Measurements from ENCODE around the gene GDI1. TPM values are rescaled to one million over a fixed set of nuclear protein-coding genes. Genes with fewer than 3 reads are reported as not detected.

The GDI1 gene
- polyA plus RNA-seq, 1 donor (not counting 4 experiments of a cell fraction or from before 2014, with no cell fraction given) = 61.8 TPM

GRCh38 chrX:154397888-154398667, 38.9 kb upstream of the GDI1 start, which contains the start of gene RPL10:
TSS of gene RPL10 (plus strand) at chrX:154398377. CDS start at chrX:154398520, 143 bp downstream.
- TF ChIP-seq EZH2 (IDR thresholded peaks at IDR 0.05; ENCODE audit: low read length) = no peak
- TF ChIP-seq CTCF (optimal IDR thresholded peaks at IDR 0.05 in 1 of 3, IDR thresholded peaks at IDR 0.05 in 1 of 3, conservative IDR thresholded peaks at IDR 0.05 in 1 of 3; ENCODE audit: extremely low read depth in 1 of 3, insufficient read depth in 2 of 3, low read length in 3 of 3) = no peak
- no peak for FAIRE-seq

GRCh38 chrX:154398668-154399526, 38.1 kb upstream of the GDI1 start:
- Histone ChIP-seq H4K20me1 (ENCODE audit: control insufficient read depth, extremely low read depth, insufficient read depth, low read length) (no peaks in the 10 kb centered on the region), H3K27ac (ENCODE audit: control insufficient read depth, insufficient read depth, low read length) (peak overlapping the region; percentile 92), H3K36me3 (ENCODE audit: control insufficient read depth in 2 of 2, extremely low read depth in 1 of 2, insufficient read depth in 2 of 2, low read length in 2 of 2) (peaks cover 4 to 18% of the 10 kb centered on the region in 2 experiments), H3K4me1 (ENCODE audit: control insufficient read depth, extremely low read depth, insufficient read depth, low read length) (peaks cover 2% of the 10 kb centered on the region), H2AFZ (ENCODE audit: control insufficient read depth, low read length) (no peak overlapping the region), H3K9ac (ENCODE audit: control insufficient read depth, extremely low read depth, insufficient read depth, low read length) (peak overlapping the region; percentile 98), H3K27me3 (ENCODE audit: control insufficient read depth, extremely low read depth, insufficient read depth, low read length) (no peaks in the 10 kb centered on the region), H3K9me3 (ENCODE audit: control insufficient read depth, low read depth, low read length) (no peaks in the 10 kb centered on the region), H3K4me3 (ENCODE audit: control insufficient read depth in 2 of 3, extremely low read depth in 1 of 3, insufficient read depth in 2 of 3, low read depth in 1 of 3, low read length in 3 of 3) (peak overlapping the region; percentile 60 to 80 (median 65)), H3K79me2 (ENCODE audit: control insufficient read depth, insufficient read depth, low read length) (peaks cover 13% of the 10 kb centered on the region), H3K9me1 (ENCODE audit: control insufficient read depth, extremely low read depth, insufficient read depth, low read length) (no peaks in the 10 kb centered on the region), H3K4me2 (ENCODE audit: control insufficient read depth, extremely low read depth, insufficient read depth, low read depth, low read length) (peak overlapping the region; percentile 83)
- no peak for FAIRE-seq
- dilution Hi-C loops (cut with MboI; ENCODE audit: extremely low pct_ligation_motif_present, low sequenced_read_pairs) = no loop called here
- no peak for TF ChIP-seq EZH2 (IDR thresholded peaks at IDR 0.05; ENCODE audit: low read length)
- peak in 2 of 3 experiments; percentile 66 to 67 for TF ChIP-seq CTCF (optimal IDR thresholded peaks at IDR 0.05 in 1 of 3, IDR thresholded peaks at IDR 0.05 in 1 of 3, conservative IDR thresholded peaks at IDR 0.05 in 1 of 3; ENCODE audit: extremely low read depth in 1 of 3, insufficient read depth in 2 of 3, low read length in 3 of 3)
- DNase-seq (ENCODE audit: low read depth, low spot score) = no peak

More at GRCh38 chrX:154397888-154398667, 38.9 kb upstream of the GDI1 start, which contains the start of gene RPL10:
- Histone ChIP-seq H2AFZ (ENCODE audit: control insufficient read depth, low read length) (no peak within 1 kb of the TSS), H3K4me3 (ENCODE audit: control insufficient read depth in 2 of 3, extremely low read depth in 1 of 3, insufficient read depth in 2 of 3, low read depth in 1 of 3, low read length in 3 of 3) (peak within 1 kb of the TSS; percentile 60 to 80 (median 65)), H3K4me1 (ENCODE audit: control insufficient read depth, extremely low read depth, insufficient read depth, low read length) (peaks cover 2% of the 10 kb centered on the region), H3K9me1 (ENCODE audit: control insufficient read depth, extremely low read depth, insufficient read depth, low read length) (no peaks in the 10 kb centered on the region), H3K4me2 (ENCODE audit: control insufficient read depth, extremely low read depth, insufficient read depth, low read depth, low read length) (peak within 1 kb of the TSS; percentile 83), H3K9me3 (ENCODE audit: control insufficient read depth, low read depth, low read length) (no peaks in the 10 kb centered on the region), H3K79me2 (ENCODE audit: control insufficient read depth, insufficient read depth, low read length) (peaks cover 13% of the 10 kb centered on the region), H3K9ac (ENCODE audit: control insufficient read depth, extremely low read depth, insufficient read depth, low read length) (peak within 1 kb of the TSS; percentile 98), H3K36me3 (ENCODE audit: control insufficient read depth in 2 of 2, extremely low read depth in 1 of 2, insufficient read depth in 2 of 2, low read length in 2 of 2) (peaks cover 4 to 18% of the 10 kb centered on the region in 2 experiments), H3K27me3 (ENCODE audit: control insufficient read depth, extremely low read depth, insufficient read depth, low read length) (no peaks in the 10 kb centered on the region), H4K20me1 (ENCODE audit: control insufficient read depth, extremely low read depth, insufficient read depth, low read length) (no peaks in the 10 kb centered on the region), H3K27ac (ENCODE audit: control insufficient read depth, insufficient read depth, low read length) (peak within 1 kb of the TSS; percentile 92)
- dilution Hi-C loops (cut with MboI; ENCODE audit: extremely low pct_ligation_motif_present, low sequenced_read_pairs) = no loop called here
- peak; percentile 83 for DNase-seq (ENCODE audit: low read depth, low spot score)
